Brain microvascular endothelial cell (primary cell): ENCODE data around the gene C9orf43.

ENCODE experiments used
- DNase-seq: peaks from one replicate; pipeline ENCODE4 v3.0.0-alpha.2; 2020
- H3K27ac ChIP-seq: fragments of 250-450 bp; sonication (Bioruptor Pico); 2 replicates; pipeline ENCODE4 v1.5.1; 2020; ENCODE audit warnings: mild to moderate bottlenecking, moderate library complexity
- H3K27me3 ChIP-seq: fragments of 250-450 bp; sonication (Bioruptor Pico); replicated peaks from 2 replicates; pipeline ENCODE4 v1.5.1; 2020; ENCODE audit warnings: mild to moderate bottlenecking
- H3K36me3 ChIP-seq: fragments of 250-450 bp; sonication (Bioruptor Pico); replicated peaks from 2 replicates; pipeline ENCODE4 v1.5.1; 2020; ENCODE audit warnings: mild to moderate bottlenecking
- H3K4me3 ChIP-seq: 2 replicates; pipeline ENCODE4 v1.5.1; 2011; ENCODE audit warnings: low read depth, mild to moderate bottlenecking, control low read depth, low read length, moderate library complexity
- in situ Hi-C: cut with HindIII; loops from 2 replicates; pipeline ENCODE4 v1.10.0; 2017; ENCODE audit warnings: low sequenced_read_pairs, low pct_ligation_motif_present
- TF ChIP-seq, protein P1 (sequence below): IDR thresholded peaks from 2 replicates; pipeline ENCODE4 v1.5.1; 2011; ENCODE audit warnings: low read depth, mild to moderate bottlenecking, moderate library complexity, low read length, control low read depth, inconsistent platforms; ENCODE audit errors: missing control alignments

C9orf43 gene

DNA sequence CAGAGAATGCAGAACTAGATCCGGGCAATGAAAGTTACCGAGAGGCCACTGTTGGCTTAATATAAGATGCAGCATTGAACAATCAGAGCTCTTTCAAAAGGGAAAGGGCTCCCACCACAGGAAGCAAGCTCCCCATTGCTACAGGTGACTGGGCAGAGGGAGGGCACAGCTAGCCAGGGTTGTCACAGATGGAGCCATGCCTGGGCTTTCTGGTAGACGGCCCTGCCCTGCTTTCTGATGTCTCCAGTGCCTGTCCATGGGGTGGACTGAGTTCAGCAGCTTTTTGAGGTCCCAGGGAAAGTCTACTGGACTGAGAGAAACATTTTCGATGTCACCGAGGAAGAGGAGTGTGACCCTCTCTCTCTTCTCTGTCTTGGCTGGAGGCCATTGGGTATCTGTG is 67.1 kb downstream of the C9orf43 start:
- TF ChIP-seq, protein P1, sequence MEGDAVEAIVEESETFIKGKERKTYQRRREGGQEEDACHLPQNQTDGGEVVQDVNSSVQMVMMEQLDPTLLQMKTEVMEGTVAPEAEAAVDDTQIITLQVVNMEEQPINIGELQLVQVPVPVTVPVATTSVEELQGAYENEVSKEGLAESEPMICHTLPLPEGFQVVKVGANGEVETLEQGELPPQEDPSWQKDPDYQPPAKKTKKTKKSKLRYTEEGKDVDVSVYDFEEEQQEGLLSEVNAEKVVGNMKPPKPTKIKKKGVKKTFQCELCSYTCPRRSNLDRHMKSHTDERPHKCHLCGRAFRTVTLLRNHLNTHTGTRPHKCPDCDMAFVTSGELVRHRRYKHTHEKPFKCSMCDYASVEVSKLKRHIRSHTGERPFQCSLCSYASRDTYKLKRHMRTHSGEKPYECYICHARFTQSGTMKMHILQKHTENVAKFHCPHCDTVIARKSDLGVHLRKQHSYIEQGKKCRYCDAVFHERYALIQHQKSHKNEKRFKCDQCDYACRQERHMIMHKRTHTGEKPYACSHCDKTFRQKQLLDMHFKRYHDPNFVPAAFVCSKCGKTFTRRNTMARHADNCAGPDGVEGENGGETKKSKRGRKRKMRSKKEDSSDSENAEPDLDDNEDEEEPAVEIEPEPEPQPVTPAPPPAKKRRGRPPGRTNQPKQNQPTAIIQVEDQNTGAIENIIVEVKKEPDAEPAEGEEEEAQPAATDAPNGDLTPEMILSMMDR = no peak
- Histone ChIP-seq H3K27me3 (no peaks in the 10 kb centered on the region), H3K27ac (no peak overlapping the region), H3K36me3 (no peaks in the 10 kb centered on the region), H3K4me3 (no peak overlapping the region)
- no peak for DNase-seq
- in situ Hi-C loops = no loop called here

DNA sequence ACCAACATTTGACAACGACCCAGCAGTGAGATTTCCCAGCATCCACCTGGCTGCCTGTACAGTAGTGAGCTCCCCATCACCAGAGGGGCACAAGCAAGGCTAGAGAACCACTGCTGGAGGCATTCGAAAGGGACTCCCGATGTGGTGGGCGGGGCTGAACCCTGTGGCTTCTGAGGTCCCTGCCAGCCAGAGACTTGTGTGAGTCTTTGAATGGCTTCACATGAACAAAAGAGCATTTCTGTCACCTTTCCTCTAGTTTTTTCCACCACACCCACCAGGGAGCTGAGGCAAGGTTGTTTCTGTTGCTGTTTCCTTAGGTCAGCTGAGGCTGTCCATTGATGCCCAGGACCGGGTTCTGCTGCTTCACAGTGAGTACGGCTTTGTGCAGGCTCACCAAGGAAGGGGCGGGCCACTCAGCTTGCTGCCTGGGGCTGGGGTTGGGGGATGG is 68.7 kb downstream of the C9orf43 start:
- in situ Hi-C loops = no loop called here
- H3K36me3 ChIP-seq = no peaks in the 10 kb centered on the region
- H3K27me3 ChIP-seq = no peaks in the 10 kb centered on the region
- TF ChIP-seq, protein P1 = no peak
- DNase-seq = no peak
- H3K27ac ChIP-seq = no peak overlapping the region
- no peak overlapping the region for H3K4me3 ChIP-seq
